Panc1 (cell line): Measurements from ENCODE around the gene NSD2. TPM values are rescaled to one million over a fixed set of nuclear protein-coding genes. Genes with fewer than 3 reads are reported as not detected.

ENCODE experiments used
- ATAC-seq: fragments of 200-7000 bp; cut with Tn5 transposase; 2 replicates; pipeline ENCODE4 v1.9.1; 2020; ENCODE audit warnings: mild to moderate bottlenecking, moderate library complexity
- BruUV-seq: library from RNA; stranded (reverse); fragments of 400-500 nt; replicated peaks from 2 replicates; lab custom pipeline; 2021; lab: Mats Ljungman, UMichigan
- CTCF ChIA-PET: fragments of 300-600 bp; sonication (Branson Sonifier 250); formaldehyde crosslinking; loops from one replicate; lab custom pipeline; 2022; ENCODE audit warnings: antibody characterized with exemption; lab: Charles Lee
- POLR2A ChIA-PET: fragments of 300-600 bp; sonication (Branson Sonifier 250); formaldehyde crosslinking; loops from one replicate; lab custom pipeline; 2022; ENCODE audit warnings: antibody characterized with exemption; lab: Charles Lee
- DNase-seq: peaks from one replicate; pipeline ENCODE4 v3.0.0-alpha.2; 2010; ENCODE audit warnings: low read depth, low spot score
- H3K27ac ChIP-seq: 2 replicates; pipeline ENCODE4 v1.5.1; 2011; ENCODE audit warnings: mild to moderate bottlenecking, low read length, inconsistent platforms
- H3K27me3 ChIP-seq: fragments of 200-500 bp; sonication (Bioruptor generic); 2 replicates; pipeline ENCODE4 v1.6.0; 2014; ENCODE audit warnings: low read length, inconsistent platforms; ENCODE audit not compliant: control insufficient read depth, insufficient read depth
- H3K36me3 ChIP-seq: fragments of 200-500 bp; sonication (Bioruptor generic); 2 replicates; pipeline ENCODE4 v1.5.1; 2014; ENCODE audit warnings: inconsistent platforms, mild to moderate bottlenecking, low read length, moderate library complexity; ENCODE audit not compliant: control insufficient read depth, insufficient read depth
- H3K4me1 ChIP-seq: 2 replicates; pipeline ENCODE4 v1.5.1; 2011; ENCODE audit warnings: inconsistent platforms, mild to moderate bottlenecking, low read length, moderate library complexity; ENCODE audit not compliant: control insufficient read depth, insufficient read depth
- H3K4me3 ChIP-seq, 2 experiments: 2 replicates each; pipeline ENCODE4 v1.5.1; 2011 to 2012; ENCODE audit warnings: low read depth in 2 of 2, low read length in 2 of 2, mild to moderate bottlenecking in 2 of 2, inconsistent platforms in 1 of 2, moderate library complexity in 1 of 2
- H3K9me3 ChIP-seq: fragments of 200-500 bp; sonication (Bioruptor generic); 2 replicates; pipeline ENCODE4 v1.5.1; 2014; ENCODE audit warnings: low read depth, mild to moderate bottlenecking, inconsistent platforms, low read length, moderate library complexity; ENCODE audit not compliant: control insufficient read depth, insufficient read depth
- CTCF ChIP-seq: fragments of 450-650 bp; IDR thresholded peaks from 2 replicates; pipeline ENCODE4 v1.5.1; 2017; ENCODE audit warnings: mild to moderate bottlenecking
- POLR2AphosphoS5 ChIP-seq: IDR thresholded peaks from 2 replicates; pipeline ENCODE4 v1.6.1; 2012; ENCODE audit warnings: mild to moderate bottlenecking, low read depth, low read length, moderate library complexity
- SIN3A ChIP-seq: IDR thresholded peaks from 2 replicates; pipeline ENCODE4 v1.6.1; 2012; ENCODE audit warnings: low read depth, mild to moderate bottlenecking, low read length, moderate library complexity, borderline replicate concordance; ENCODE audit not compliant: insufficient read depth
- TCF7L2 ChIP-seq: IDR thresholded peaks from 2 replicates; pipeline ENCODE4 v1.6.1; 2011; ENCODE audit warnings: mild to moderate bottlenecking, low read depth, low read length, inconsistent platforms
- in situ Hi-C: cut with HindIII; loops from 2 replicates; pipeline ENCODE4 v1.10.0; 2016; ENCODE audit warnings: low sequenced_read_pairs, low pct_unique_long_range_greater_than_20kb
- intact Hi-C: fragments of 100-400 bp; cut with micrococcal nuclease; formaldehyde crosslinking; loops from one replicate; pipeline ENCODE4 v1.10.0; 2022; ENCODE audit not compliant: unreplicated experiment
- total RNA-seq: library from RNA; stranded (reverse); gene quantifications from one replicate; pipeline ENCODE4 v1.2.1, GENCODE V29; 2021; ENCODE audit not compliant: unreplicated experiment
- TF ChIP-seq, protein P1 (sequence below), 2 experiments: IDR thresholded peaks; 2 replicates each; pipeline ENCODE4 v1.6.1; 2011 to 2012; ENCODE audit warnings: low read depth in 2 of 2, control low read depth in 1 of 2, low read length in 1 of 2, mild to moderate bottlenecking in 1 of 2, moderate library complexity in 1 of 2; ENCODE audit not compliant: insufficient read depth in 1 of 2

Gene NSD2
- total RNA-seq, 1 experiment from 2014 or later = 116 TPM

DNA sequence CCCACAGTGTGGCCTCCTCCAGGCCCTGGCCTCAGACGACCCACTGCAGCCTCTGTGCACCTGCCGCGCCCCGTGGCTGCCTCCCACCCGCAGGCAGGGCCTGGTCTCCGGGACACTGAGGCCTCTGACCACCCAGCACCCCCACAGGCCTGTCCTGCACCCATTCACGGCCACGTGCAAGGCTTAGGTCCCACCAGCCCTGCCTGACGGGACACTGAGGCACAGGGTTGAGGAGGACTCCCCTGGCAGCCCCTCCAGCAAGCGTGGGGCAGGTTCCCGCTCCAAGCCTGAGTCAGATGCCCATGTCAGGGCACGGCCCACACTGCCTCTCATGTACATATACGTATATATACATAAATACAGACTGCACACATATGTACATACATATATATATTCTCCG is 114.1 kb downstream of the NSD2 start:
- intact Hi-C loops (no loop called here), in situ Hi-C loops (no loop called here)
- Histone ChIP-seq H3K4me1 (no peaks in the 10 kb centered on the region), H3K36me3 (no peaks in the 10 kb centered on the region; the same call in 1 of the 2 replicates), H3K9me3 (no peaks in the 10 kb centered on the region), H3K4me3 (no peak overlapping the region), H3K27ac (no peak overlapping the region), H3K27me3 (no peaks in the 10 kb centered on the region)
- 0 out of 2 replicates have a peak, but pooled peaks have one; percentile 3 for ATAC-seq
- DNase-seq = no peak
- ChIA-PET CTCF (no interaction called here), POLR2A (no interaction called here)
- BruUV-seq = no TSS peak
- no peak for TF ChIP-seq TCF7L2
- TF ChIP-seq POLR2AphosphoS5 = no peak
- TF ChIP-seq SIN3A = no peak
- TF ChIP-seq CTCF = no peak
- TF ChIP-seq, protein P1, sequence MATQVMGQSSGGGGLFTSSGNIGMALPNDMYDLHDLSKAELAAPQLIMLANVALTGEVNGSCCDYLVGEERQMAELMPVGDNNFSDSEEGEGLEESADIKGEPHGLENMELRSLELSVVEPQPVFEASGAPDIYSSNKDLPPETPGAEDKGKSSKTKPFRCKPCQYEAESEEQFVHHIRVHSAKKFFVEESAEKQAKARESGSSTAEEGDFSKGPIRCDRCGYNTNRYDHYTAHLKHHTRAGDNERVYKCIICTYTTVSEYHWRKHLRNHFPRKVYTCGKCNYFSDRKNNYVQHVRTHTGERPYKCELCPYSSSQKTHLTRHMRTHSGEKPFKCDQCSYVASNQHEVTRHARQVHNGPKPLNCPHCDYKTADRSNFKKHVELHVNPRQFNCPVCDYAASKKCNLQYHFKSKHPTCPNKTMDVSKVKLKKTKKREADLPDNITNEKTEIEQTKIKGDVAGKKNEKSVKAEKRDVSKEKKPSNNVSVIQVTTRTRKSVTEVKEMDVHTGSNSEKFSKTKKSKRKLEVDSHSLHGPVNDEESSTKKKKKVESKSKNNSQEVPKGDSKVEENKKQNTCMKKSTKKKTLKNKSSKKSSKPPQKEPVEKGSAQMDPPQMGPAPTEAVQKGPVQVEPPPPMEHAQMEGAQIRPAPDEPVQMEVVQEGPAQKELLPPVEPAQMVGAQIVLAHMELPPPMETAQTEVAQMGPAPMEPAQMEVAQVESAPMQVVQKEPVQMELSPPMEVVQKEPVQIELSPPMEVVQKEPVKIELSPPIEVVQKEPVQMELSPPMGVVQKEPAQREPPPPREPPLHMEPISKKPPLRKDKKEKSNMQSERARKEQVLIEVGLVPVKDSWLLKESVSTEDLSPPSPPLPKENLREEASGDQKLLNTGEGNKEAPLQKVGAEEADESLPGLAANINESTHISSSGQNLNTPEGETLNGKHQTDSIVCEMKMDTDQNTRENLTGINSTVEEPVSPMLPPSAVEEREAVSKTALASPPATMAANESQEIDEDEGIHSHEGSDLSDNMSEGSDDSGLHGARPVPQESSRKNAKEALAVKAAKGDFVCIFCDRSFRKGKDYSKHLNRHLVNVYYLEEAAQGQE (IDR thresholded peaks at IDR 0.05; ENCODE audit: insufficient read depth in 1 of 2, low read depth in 2 of 2, low read length in 1 of 2) = no peak

- DNase-seq = no peak
- H3K27me3 ChIP-seq = no peaks in the 10 kb centered on the region
- no peak overlapping the region for H3K4me3 ChIP-seq
- in situ Hi-C loops (no loop called here), intact Hi-C loops (no loop called here)
- no peaks in the 10 kb centered on the region for H3K9me3 ChIP-seq
- no peak overlapping the region for H3K27ac ChIP-seq
- BruUV-seq = no TSS peak
- no peaks in the 10 kb centered on the region for H3K4me1 ChIP-seq
- CTCF ChIA-PET = no interaction called here
- TF ChIP-seq CTCF (no peak), POLR2AphosphoS5 (no peak), SIN3A (no peak), TCF7L2 (no peak)
- TF ChIP-seq, protein P1 (IDR thresholded peaks at IDR 0.05; ENCODE audit: insufficient read depth in 1 of 2, low read depth in 2 of 2, low read length in 1 of 2) = no peak
- POLR2A ChIA-PET = no interaction called here
- ATAC-seq = no peak
- no peaks in the 10 kb centered on the region; the same call in 1 of the 2 replicates for H3K36me3 ChIP-seq
These were observed 114.8 kb downstream of the NSD2 start for GRCh38 chr4:1985780-1986577.
